Astrocyte (in vitro differentiated cells and primary cell): ENCODE measurements around the gene FBXL19. TPM values are rescaled to one million over a fixed set of nuclear protein-coding genes. Genes with fewer than 3 reads are reported as not detected.

ENCODE experiments used
- DNase-seq: peaks from one replicate; pipeline ENCODE4 v3.0.0-alpha.2; 2010; ENCODE audit warnings: low read depth
- FAIRE-seq: peaks from 2 replicates; lab custom pipeline; 2011; peaks lifted over from hg19 to GRCh38; lab: Jason Lieb, UNC
- H2AFZ ChIP-seq: 2 replicates; pipeline ENCODE4 v1.6.0; 2012; ENCODE audit warnings: low read depth, low read length, inconsistent platforms
- H3K27ac ChIP-seq: 2 replicates; pipeline ENCODE4 v1.5.1; 2011; ENCODE audit warnings: low read depth, low read length, inconsistent platforms
- H3K27me3 ChIP-seq: 2 replicates; pipeline ENCODE4 v1.6.0; 2011; ENCODE audit warnings: low read length, inconsistent platforms; ENCODE audit not compliant: insufficient read depth
- H3K36me3 ChIP-seq: 2 replicates; pipeline ENCODE4 v1.5.1; 2011; ENCODE audit warnings: low read length, inconsistent platforms; ENCODE audit not compliant: insufficient read depth
- H3K4me1 ChIP-seq: 2 replicates; pipeline ENCODE4 v1.5.1; 2011; ENCODE audit warnings: low read length, inconsistent platforms; ENCODE audit not compliant: insufficient read depth
- H3K4me2 ChIP-seq: 2 replicates; pipeline ENCODE4 v1.6.0; 2012; ENCODE audit warnings: low read length, inconsistent platforms
- H3K4me3 ChIP-seq: 2 replicates; pipeline ENCODE4 v1.5.1; 2011; ENCODE audit warnings: low read depth, mild to moderate bottlenecking, low read length, inconsistent platforms; ENCODE audit not compliant: insufficient read depth
- H3K79me2 ChIP-seq: 2 replicates; pipeline ENCODE4 v1.6.0; 2012; ENCODE audit warnings: mild to moderate bottlenecking, low read length, inconsistent platforms; ENCODE audit not compliant: insufficient read depth
- H3K9ac ChIP-seq: 2 replicates; pipeline ENCODE4 v1.6.0; 2012; ENCODE audit warnings: mild to moderate bottlenecking, low read length, inconsistent platforms
- H3K9me3 ChIP-seq: 2 replicates; pipeline ENCODE4 v1.5.1; 2012; ENCODE audit warnings: low read depth, mild to moderate bottlenecking, low read length, inconsistent platforms; ENCODE audit not compliant: insufficient read depth
- H4K20me1 ChIP-seq: 2 replicates; pipeline ENCODE4 v1.6.0; 2012; ENCODE audit warnings: low read length, inconsistent platforms; ENCODE audit not compliant: insufficient read depth
- H3K27ac Mint-ChIP-seq: one replicate; pipeline ENCODE4 v1.8.0; 2021; ENCODE audit warnings: mild to moderate bottlenecking, mixed read lengths; ENCODE audit not compliant: unreplicated experiment
- H3K27me3 Mint-ChIP-seq: one replicate; pipeline ENCODE4 v1.8.0; 2021; ENCODE audit warnings: low read depth, mixed read lengths; ENCODE audit not compliant: unreplicated experiment
- H3K36me3 Mint-ChIP-seq: one replicate; pipeline ENCODE4 v1.8.0; 2021; ENCODE audit warnings: low read depth, mixed read lengths; ENCODE audit not compliant: unreplicated experiment
- H3K4me1 Mint-ChIP-seq: one replicate; pipeline ENCODE4 v1.8.0; 2021; ENCODE audit warnings: low read depth, mixed read lengths; ENCODE audit not compliant: unreplicated experiment
- H3K4me3 Mint-ChIP-seq: one replicate; pipeline ENCODE4 v1.8.0; 2021; ENCODE audit warnings: mild to moderate bottlenecking, moderate library complexity, mixed read lengths; ENCODE audit not compliant: unreplicated experiment
- H3K9me3 Mint-ChIP-seq: one replicate; pipeline ENCODE4 v1.8.0; 2021; ENCODE audit warnings: mild to moderate bottlenecking, mixed read lengths; ENCODE audit not compliant: unreplicated experiment
- CTCF ChIP-seq: IDR thresholded peaks from 2 replicates; pipeline ENCODE4 v1.5.1; 2011; ENCODE audit warnings: low read depth, mild to moderate bottlenecking, inconsistent platforms, low read length, moderate library complexity; ENCODE audit not compliant: insufficient read depth
- EZH2 ChIP-seq: IDR thresholded peaks from 2 replicates; pipeline ENCODE4 v1.6.1; 2012; ENCODE audit warnings: mild to moderate bottlenecking, low read length, inconsistent platforms; ENCODE audit not compliant: insufficient read depth
- total RNA-seq: library from RNA; stranded (reverse); gene quantifications from 2 replicates; pipeline ENCODE4 v1.2.1, GENCODE V29; 2021

The FBXL19 gene
- total RNA-seq, 1 donor from 2014 or later, result 42.5 TPM

DNA sequence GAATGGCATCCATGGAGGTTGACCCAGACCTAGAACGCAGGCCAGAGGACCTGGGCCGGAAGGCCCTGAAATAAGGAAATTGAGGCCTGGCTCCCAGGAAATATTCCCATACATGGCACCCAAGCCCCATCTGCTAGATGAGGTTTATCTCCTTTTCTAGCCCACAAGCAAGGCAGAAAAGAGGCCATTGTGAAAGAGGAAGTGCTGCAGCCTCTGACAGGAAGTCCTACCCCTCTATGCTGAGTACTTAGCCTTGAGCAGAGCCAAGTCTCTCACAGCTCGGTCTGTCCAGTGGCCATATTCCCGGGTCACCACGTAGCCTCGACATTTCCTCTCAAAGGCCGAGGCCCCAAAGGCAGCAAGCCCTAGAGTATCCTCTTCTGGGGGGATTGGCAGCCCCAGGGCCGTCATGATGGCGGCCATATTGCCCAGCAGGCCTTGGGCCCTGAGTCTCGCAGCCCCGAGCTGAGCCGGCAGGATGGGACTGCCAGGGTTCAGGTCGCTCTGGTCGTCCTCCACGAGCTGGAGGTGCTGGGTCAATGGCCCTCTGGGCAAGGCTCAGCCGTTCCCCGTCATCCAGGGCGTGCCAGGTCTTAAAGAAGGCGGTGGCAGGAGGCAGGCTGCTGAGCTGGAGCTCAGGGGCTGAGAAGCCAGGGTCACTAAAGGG is 19.1 kb upstream of the FBXL19 start:
- Histone ChIP-seq H3K36me3 (no peaks in the 10 kb centered on the region), H3K9ac (no peak overlapping the region), H3K79me2 (no peaks in the 10 kb centered on the region), H4K20me1 (no peaks in the 10 kb centered on the region), H3K4me2 (no peak overlapping the region), H3K4me3 (no peak overlapping the region), H3K4me1 (peaks cover 13% of the 10 kb centered on the region), H2AFZ (no peak overlapping the region), H3K27me3 (no peaks in the 10 kb centered on the region), H3K27ac (no peak overlapping the region), H3K9me3 (no peaks in the 10 kb centered on the region)
- TF ChIP-seq CTCF, result no peak
- no peak for TF ChIP-seq EZH2
- DNase-seq (no peak), FAIRE-seq (no peak)
- no peaks in the 10 kb centered on the region for H3K27me3 Mint-ChIP-seq
- H3K36me3 Mint-ChIP-seq, result no peaks in the 10 kb centered on the region
- H3K9me3 Mint-ChIP-seq, result no peaks in the 10 kb centered on the region
- no peak overlapping the region for H3K27ac Mint-ChIP-seq
- peaks cover 2% of the 10 kb centered on the region for H3K4me1 Mint-ChIP-seq
- no peak overlapping the region for H3K4me3 Mint-ChIP-seq

- Mint-ChIP-seq H3K9me3 (no peaks in the 10 kb centered on the region), H3K4me1 (peaks cover 2% of the 10 kb centered on the region), H3K27ac (no peak overlapping the region), H3K27me3 (no peaks in the 10 kb centered on the region), H3K4me3 (no peak overlapping the region), H3K36me3 (no peaks in the 10 kb centered on the region)
- no peak overlapping the region for H2AFZ ChIP-seq
- H3K4me1 ChIP-seq, result peaks cover 6% of the 10 kb centered on the region
- no peaks in the 10 kb centered on the region for H4K20me1 ChIP-seq
- H3K27me3 ChIP-seq, result no peaks in the 10 kb centered on the region
- TF ChIP-seq EZH2, result no peak
- TF ChIP-seq CTCF, result no peak
- no peaks in the 10 kb centered on the region for H3K79me2 ChIP-seq
- DNase-seq (no peak), FAIRE-seq (no peak)
- H3K4me2 ChIP-seq, result no peak overlapping the region
- no peak overlapping the region for H3K4me3 ChIP-seq
- no peaks in the 10 kb centered on the region for H3K36me3 ChIP-seq
- no peaks in the 10 kb centered on the region for H3K9me3 ChIP-seq
- no peak overlapping the region for H3K9ac ChIP-seq
- H3K27ac ChIP-seq, result no peak overlapping the region
Measured at GRCh38 chr16:30907064-30907463, 16.3 kb upstream of the FBXL19 start.

DNA sequence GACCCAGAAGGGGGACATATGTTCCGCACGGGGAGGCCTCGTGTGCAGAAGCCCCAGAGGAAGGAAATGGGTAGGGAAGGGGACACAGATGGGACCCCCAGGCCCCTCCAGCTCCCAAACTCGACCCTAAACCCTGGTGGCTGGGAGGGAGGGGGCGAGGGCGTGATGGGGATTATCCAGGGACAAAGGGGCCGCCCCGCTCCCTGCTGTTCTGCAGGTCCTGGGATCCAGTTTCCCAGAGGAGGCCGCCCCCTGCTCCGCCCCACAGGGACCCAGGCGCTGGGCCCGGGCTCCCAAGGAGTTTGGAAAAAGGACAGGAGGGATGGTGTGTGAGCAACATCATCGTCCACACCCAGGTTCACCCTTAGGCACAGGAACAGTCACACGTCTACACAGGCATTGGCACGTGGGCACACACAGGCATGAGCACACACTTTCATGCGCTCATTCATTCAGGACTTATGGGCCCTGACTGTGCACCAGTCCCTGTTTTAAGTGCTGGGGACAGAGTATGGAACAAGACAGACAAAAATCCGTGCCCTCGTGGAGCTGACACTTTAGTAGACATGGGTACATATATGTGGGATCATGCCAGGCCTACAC is 12.8 kb upstream of the FBXL19 start:
- no peak for TF ChIP-seq CTCF
- TF ChIP-seq EZH2, result no peak
- no peak overlapping the region for H3K4me2 ChIP-seq
- FAIRE-seq (no peak), DNase-seq (no peak)
- no peak overlapping the region for H3K4me3 Mint-ChIP-seq
- H3K4me3 ChIP-seq, result no peak overlapping the region
- H2AFZ ChIP-seq, result no peak overlapping the region
- H4K20me1 ChIP-seq, result no peaks in the 10 kb centered on the region
- H3K36me3 ChIP-seq, result no peaks in the 10 kb centered on the region
- H3K27ac ChIP-seq, result no peak overlapping the region
- no peak overlapping the region for H3K27ac Mint-ChIP-seq
- no peaks in the 10 kb centered on the region for H3K9me3 ChIP-seq
- no peaks in the 10 kb centered on the region for H3K27me3 ChIP-seq
- H3K4me1 Mint-ChIP-seq, result no peaks in the 10 kb centered on the region
- no peaks in the 10 kb centered on the region for H3K4me1 ChIP-seq
- no peaks in the 10 kb centered on the region for H3K9me3 Mint-ChIP-seq
- H3K9ac ChIP-seq, result no peak overlapping the region
- H3K36me3 Mint-ChIP-seq, result no peaks in the 10 kb centered on the region
- H3K27me3 Mint-ChIP-seq, result no peaks in the 10 kb centered on the region
- H3K79me2 ChIP-seq, result no peaks in the 10 kb centered on the region
